T-helper 1 cell treated with Interleukin-12 subunit alpha and Interleukin-12 subunit beta and Interleukin-4 antibody, amounts not matched to agents 30 ng/mL and 1 ng/mL, for 36 hours (primary cell): ENCODE results near the gene BEND5. TPM values are rescaled to one million over a fixed set of nuclear protein-coding genes. Genes with fewer than 3 reads are reported as not detected.

ENCODE experiments used
- intact Hi-C: fragments of 100-400 bp; cut with micrococcal nuclease; formaldehyde crosslinking; loops from one replicate; pipeline ENCODE4 v1.15.1; 2024
- total RNA-seq: library from RNA; stranded (reverse); gene quantifications from 2 replicates; pipeline ENCODE4 v1.2.3, GENCODE V29; 2022

Gene BEND5
- total RNA-seq, 1 donor from 2014 or later = 2.3 TPM

- intact Hi-C loops = no loop called here
These were observed 11.4 kb downstream of the BEND5 start for GRCh38 chr1:48765335-48765734.

GRCh38 chr1:48761986-48762385 is 14.7 kb downstream of the BEND5 start:
- intact Hi-C loops = no loop called here

- intact Hi-C loops = no loop called here
These were observed 15.3 kb downstream of the BEND5 start for GRCh38 chr1:48761411-48761810.

- intact Hi-C loops = no loop called here
These were observed 15.8 kb downstream of the BEND5 start for GRCh38 chr1:48760857-48761256.

GRCh38 chr1:48758976-48759375 is 17.7 kb downstream of the BEND5 start:
- intact Hi-C loops = no loop called here

- intact Hi-C loops = no loop called here
These were observed 19.3 kb downstream of the BEND5 start for GRCh38 chr1:48757363-48757762.

GRCh38 chr1:48756683-48757316 is 19.9 kb downstream of the BEND5 start:
- intact Hi-C loops = no loop called here

- intact Hi-C loops = no loop called here
These were observed 23.4 kb downstream of the BEND5 start for GRCh38 chr1:48753293-48753692.

- intact Hi-C loops = no loop called here
These were observed 26.6 kb downstream of the BEND5 start for GRCh38 chr1:48750109-48750508.

GRCh38 chr1:48749068-48749467 is 27.6 kb downstream of the BEND5 start:
- intact Hi-C loops = no loop called here

- intact Hi-C loops = no loop called here
These were observed 29.8 kb downstream of the BEND5 start for GRCh38 chr1:48746906-48747305.

- intact Hi-C loops = no loop called here
These were observed 32.7 kb downstream of the BEND5 start for GRCh38 chr1:48744032-48744431.

GRCh38 chr1:48743480-48743879 is 33.2 kb downstream of the BEND5 start:
- intact Hi-C loops = no loop called here

- intact Hi-C loops = no loop called here
These were observed 35.3 kb downstream of the BEND5 start for GRCh38 chr1:48741380-48741779.

- intact Hi-C loops = no loop called here
These were observed 36.1 kb downstream of the BEND5 start for GRCh38 chr1:48740621-48741020.

GRCh38 chr1:48739091-48739490 is 37.6 kb downstream of the BEND5 start:
- intact Hi-C loops = no loop called here

GRCh38 chr1:48738356-48738755 is 38.3 kb downstream of the BEND5 start:
- intact Hi-C loops = no loop called here

GRCh38 chr1:48735796-48736195 is 40.9 kb downstream of the BEND5 start:
- intact Hi-C loops = no loop called here

- intact Hi-C loops = no loop called here
These were observed 46.4 kb downstream of the BEND5 start for GRCh38 chr1:48730164-48730910.

GRCh38 chr1:48728584-48728983 is 48.1 kb downstream of the BEND5 start:
- intact Hi-C loops = no loop called here

GRCh38 chr1:48726557-48727215 is 50.0 kb downstream of the BEND5 start:
- intact Hi-C loops = no loop called here

- intact Hi-C loops = no loop called here
These were observed 50.6 kb downstream of the BEND5 start for GRCh38 chr1:48726139-48726538.
